ENCODE results near the gene SEMA6D.

The SEMA6D gene

DNA sequence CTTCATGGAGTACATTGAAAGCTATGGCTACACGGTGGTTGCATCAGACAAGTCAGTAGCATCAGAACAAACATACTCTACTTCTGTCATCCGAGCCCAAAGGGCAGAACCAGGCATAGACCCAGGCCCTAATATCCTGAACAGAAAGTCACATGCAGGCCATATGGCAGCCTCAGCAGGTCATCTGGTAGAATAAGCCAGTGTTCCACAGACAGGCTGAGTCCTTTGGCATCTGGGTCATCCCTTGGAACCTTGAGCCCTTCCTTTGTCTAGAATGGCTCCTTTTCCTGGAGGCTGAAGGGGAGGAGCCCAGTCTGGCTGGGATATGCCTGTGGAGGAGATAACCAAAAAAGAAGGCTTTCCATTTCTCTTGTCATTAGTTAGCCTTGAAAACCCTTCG is 29.2 kb downstream of the SEMA6D start:
- H3K4me1 ChIP-seq (ENCODE audit: control insufficient read depth, insufficient read depth, low read length), result peaks cover 2% of the 10 kb centered on the region
- no peak overlapping the region for H3K4me3 ChIP-seq (ENCODE audit: low read depth, low read length)
- no peaks in the 10 kb centered on the region for H3K27me3 ChIP-seq (ENCODE audit: control insufficient read depth, insufficient read depth, low read length)
- H3K9me3 ChIP-seq (ENCODE audit: control insufficient read depth, insufficient read depth, low read length), result no peaks in the 10 kb centered on the region
- no peaks in the 10 kb centered on the region for H3K36me3 ChIP-seq (ENCODE audit: control insufficient read depth, insufficient read depth, low read length)
- no peak overlapping the region for H3K9ac ChIP-seq (ENCODE audit: low read depth, low read length)

GRCh38 chr15:47750030-47750739 is 32.9 kb downstream of the SEMA6D start:
- no peaks in the 10 kb centered on the region for H3K9me3 ChIP-seq (ENCODE audit: control insufficient read depth, insufficient read depth, low read length)
- no peaks in the 10 kb centered on the region for H3K27me3 ChIP-seq (ENCODE audit: control insufficient read depth, insufficient read depth, low read length)
- H3K36me3 ChIP-seq (ENCODE audit: control insufficient read depth, insufficient read depth, low read length), result no peaks in the 10 kb centered on the region
- H3K4me1 ChIP-seq (ENCODE audit: control insufficient read depth, insufficient read depth, low read length), result no peaks in the 10 kb centered on the region
- no peak overlapping the region for H3K9ac ChIP-seq (ENCODE audit: low read depth, low read length)
- H3K4me3 ChIP-seq (ENCODE audit: low read depth, low read length), result no peak overlapping the region

- H3K27me3 ChIP-seq (ENCODE audit: control insufficient read depth, insufficient read depth, low read length), result no peaks in the 10 kb centered on the region
- H3K4me3 ChIP-seq (ENCODE audit: low read depth, low read length), result no peak overlapping the region
- H3K4me1 ChIP-seq (ENCODE audit: control insufficient read depth, insufficient read depth, low read length), result no peaks in the 10 kb centered on the region
- H3K36me3 ChIP-seq (ENCODE audit: control insufficient read depth, insufficient read depth, low read length), result no peaks in the 10 kb centered on the region
- no peak overlapping the region for H3K9ac ChIP-seq (ENCODE audit: low read depth, low read length)
- H3K9me3 ChIP-seq (ENCODE audit: control insufficient read depth, insufficient read depth, low read length), result no peaks in the 10 kb centered on the region
Observed at GRCh38 chr15:47750740-47751262, 33.5 kb downstream of the SEMA6D start.

- Histone ChIP-seq H3K9ac (ENCODE audit: low read depth, low read length) (no peak overlapping the region), H3K27me3 (ENCODE audit: control insufficient read depth, insufficient read depth, low read length) (no peaks in the 10 kb centered on the region), H3K36me3 (ENCODE audit: control insufficient read depth, insufficient read depth, low read length) (no peaks in the 10 kb centered on the region), H3K4me3 (ENCODE audit: low read depth, low read length) (no peak overlapping the region), H3K4me1 (ENCODE audit: control insufficient read depth, insufficient read depth, low read length) (peaks cover 6% of the 10 kb centered on the region), H3K9me3 (ENCODE audit: control insufficient read depth, insufficient read depth, low read length) (no peaks in the 10 kb centered on the region)
Observed at GRCh38 chr15:47753591-47753990, 36.3 kb downstream of the SEMA6D start.

DNA sequence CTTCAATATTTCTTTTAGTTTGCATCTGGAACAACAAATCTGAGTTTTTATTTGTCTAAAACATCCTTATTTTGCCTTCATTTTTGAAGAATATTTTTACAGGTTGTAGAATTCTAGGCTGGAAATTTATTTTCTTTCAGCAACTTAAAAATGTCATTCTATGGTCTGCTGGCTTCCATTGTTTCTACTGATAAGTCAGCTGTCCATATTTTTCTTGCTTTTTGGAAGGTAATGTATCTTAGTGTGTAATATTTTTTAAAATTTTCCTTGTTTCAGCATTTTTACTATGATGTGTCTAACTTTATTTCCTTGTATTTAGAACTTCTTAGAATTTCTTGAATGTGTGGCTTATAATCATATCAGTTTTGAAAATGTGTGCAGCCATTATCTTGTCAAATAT is 37.0 kb downstream of the SEMA6D start:
- peaks cover 6% of the 10 kb centered on the region for H3K4me1 ChIP-seq (ENCODE audit: control insufficient read depth, insufficient read depth, low read length)
- H3K9me3 ChIP-seq (ENCODE audit: control insufficient read depth, insufficient read depth, low read length), result no peaks in the 10 kb centered on the region
- H3K27me3 ChIP-seq (ENCODE audit: control insufficient read depth, insufficient read depth, low read length), result no peaks in the 10 kb centered on the region
- no peak overlapping the region for H3K4me3 ChIP-seq (ENCODE audit: low read depth, low read length)
- H3K36me3 ChIP-seq (ENCODE audit: control insufficient read depth, insufficient read depth, low read length), result no peaks in the 10 kb centered on the region
- no peak overlapping the region for H3K9ac ChIP-seq (ENCODE audit: low read depth, low read length)

DNA sequence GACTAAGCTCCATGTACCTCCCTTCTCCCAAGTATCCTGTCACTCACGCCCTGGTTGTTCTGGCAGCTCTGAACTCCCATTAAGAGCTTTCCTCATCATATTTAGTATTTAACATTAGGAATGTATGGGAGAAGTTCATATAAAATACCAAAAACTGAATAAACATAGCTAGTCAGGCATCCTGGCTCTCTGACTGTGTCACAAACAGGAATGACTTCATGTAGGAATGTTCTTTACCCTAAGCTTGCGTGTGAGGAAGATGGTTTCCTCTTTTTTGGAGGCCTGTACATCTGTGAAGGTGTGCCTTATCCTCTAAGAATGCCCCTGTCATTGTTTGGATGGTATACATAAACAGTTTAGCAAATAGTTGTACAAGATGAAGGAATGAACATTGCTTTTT is 38.6 kb downstream of the SEMA6D start:
- Histone ChIP-seq H3K27me3 (ENCODE audit: control insufficient read depth, insufficient read depth, low read length) (no peaks in the 10 kb centered on the region), H3K9ac (ENCODE audit: low read depth, low read length) (no peak overlapping the region), H3K4me3 (ENCODE audit: low read depth, low read length) (no peak overlapping the region), H3K36me3 (ENCODE audit: control insufficient read depth, insufficient read depth, low read length) (no peaks in the 10 kb centered on the region), H3K4me1 (ENCODE audit: control insufficient read depth, insufficient read depth, low read length) (peaks cover 6% of the 10 kb centered on the region), H3K9me3 (ENCODE audit: control insufficient read depth, insufficient read depth, low read length) (no peaks in the 10 kb centered on the region)

- Histone ChIP-seq H3K27me3 (ENCODE audit: control insufficient read depth, insufficient read depth, low read length) (no peaks in the 10 kb centered on the region), H3K9me3 (ENCODE audit: control insufficient read depth, insufficient read depth, low read length) (no peaks in the 10 kb centered on the region), H3K9ac (ENCODE audit: low read depth, low read length) (no peak overlapping the region), H3K4me3 (ENCODE audit: low read depth, low read length) (no peak overlapping the region), H3K36me3 (ENCODE audit: control insufficient read depth, insufficient read depth, low read length) (no peaks in the 10 kb centered on the region), H3K4me1 (ENCODE audit: control insufficient read depth, insufficient read depth, low read length) (peaks cover 6% of the 10 kb centered on the region)
Observed at GRCh38 chr15:47756872-47757271, 39.6 kb downstream of the SEMA6D start.

GRCh38 chr15:47757331-47757730 is 40.0 kb downstream of the SEMA6D start:
- H3K9me3 ChIP-seq (ENCODE audit: control insufficient read depth, insufficient read depth, low read length), result no peaks in the 10 kb centered on the region
- H3K36me3 ChIP-seq (ENCODE audit: control insufficient read depth, insufficient read depth, low read length), result no peaks in the 10 kb centered on the region
- peaks cover 6% of the 10 kb centered on the region for H3K4me1 ChIP-seq (ENCODE audit: control insufficient read depth, insufficient read depth, low read length)
- H3K27me3 ChIP-seq (ENCODE audit: control insufficient read depth, insufficient read depth, low read length), result no peaks in the 10 kb centered on the region
- no peak overlapping the region for H3K9ac ChIP-seq (ENCODE audit: low read depth, low read length)
- H3K4me3 ChIP-seq (ENCODE audit: low read depth, low read length), result no peak overlapping the region

DNA sequence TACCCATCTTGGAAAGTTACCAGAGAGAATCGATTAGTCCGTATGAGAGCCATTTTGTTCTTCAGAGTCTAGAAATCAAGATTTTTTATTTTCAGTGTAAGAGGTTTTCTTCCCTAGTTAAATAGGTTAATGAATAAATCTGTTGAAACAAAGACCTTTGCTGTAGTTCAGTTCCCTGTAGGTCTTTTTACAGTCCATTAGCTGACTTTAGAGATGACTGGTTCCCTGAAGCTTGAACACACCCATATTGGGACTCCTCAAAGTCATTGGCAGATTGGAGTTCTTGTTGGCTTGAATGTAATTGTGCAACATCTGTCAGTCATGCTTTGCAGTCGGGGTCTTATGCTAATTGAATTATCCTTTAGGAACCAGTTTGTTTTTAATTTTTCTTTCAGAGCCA is 45.3 kb downstream of the SEMA6D start:
- Histone ChIP-seq H3K27me3 (ENCODE audit: control insufficient read depth, insufficient read depth, low read length) (no peaks in the 10 kb centered on the region), H3K4me1 (ENCODE audit: control insufficient read depth, insufficient read depth, low read length) (no peaks in the 10 kb centered on the region), H3K9me3 (ENCODE audit: control insufficient read depth, insufficient read depth, low read length) (no peaks in the 10 kb centered on the region), H3K36me3 (ENCODE audit: control insufficient read depth, insufficient read depth, low read length) (no peaks in the 10 kb centered on the region), H3K4me3 (ENCODE audit: low read depth, low read length) (no peak overlapping the region), H3K9ac (ENCODE audit: low read depth, low read length) (no peak overlapping the region)

- no peak overlapping the region for H3K4me3 ChIP-seq (ENCODE audit: low read depth, low read length)
- no peaks in the 10 kb centered on the region for H3K9me3 ChIP-seq (ENCODE audit: control insufficient read depth, insufficient read depth, low read length)
- H3K36me3 ChIP-seq (ENCODE audit: control insufficient read depth, insufficient read depth, low read length), result no peaks in the 10 kb centered on the region
- H3K27me3 ChIP-seq (ENCODE audit: control insufficient read depth, insufficient read depth, low read length), result no peaks in the 10 kb centered on the region
- no peaks in the 10 kb centered on the region for H3K4me1 ChIP-seq (ENCODE audit: control insufficient read depth, insufficient read depth, low read length)
- H3K9ac ChIP-seq (ENCODE audit: low read depth, low read length), result no peak overlapping the region
Observed at GRCh38 chr15:47764666-47765065, 47.4 kb downstream of the SEMA6D start.

DNA sequence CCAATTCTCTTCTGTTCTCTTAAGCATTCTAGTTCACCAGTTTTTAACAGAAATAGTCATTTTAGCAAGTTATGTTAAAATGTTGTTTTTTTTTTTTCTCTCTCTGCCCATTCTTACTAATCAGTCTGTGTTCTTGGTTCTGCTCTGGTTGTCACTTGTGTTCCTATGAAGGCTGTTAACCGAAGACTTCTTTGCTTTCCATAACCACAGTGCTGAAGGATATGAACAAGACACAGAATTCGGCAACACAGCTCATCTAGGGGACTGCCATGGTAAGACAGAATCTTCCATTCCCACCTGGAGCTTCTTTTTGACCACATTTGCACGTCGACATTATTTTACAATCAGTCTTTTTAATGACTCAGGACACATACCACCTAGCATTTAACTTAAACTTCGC is 49.1 kb downstream of the SEMA6D start:
- Histone ChIP-seq H3K9me3 (ENCODE audit: control insufficient read depth, insufficient read depth, low read length) (no peaks in the 10 kb centered on the region), H3K36me3 (ENCODE audit: control insufficient read depth, insufficient read depth, low read length) (no peaks in the 10 kb centered on the region), H3K27me3 (ENCODE audit: control insufficient read depth, insufficient read depth, low read length) (no peaks in the 10 kb centered on the region), H3K4me3 (ENCODE audit: low read depth, low read length) (no peak overlapping the region), H3K9ac (ENCODE audit: low read depth, low read length) (no peak overlapping the region), H3K4me1 (ENCODE audit: control insufficient read depth, insufficient read depth, low read length) (no peaks in the 10 kb centered on the region)

DNA sequence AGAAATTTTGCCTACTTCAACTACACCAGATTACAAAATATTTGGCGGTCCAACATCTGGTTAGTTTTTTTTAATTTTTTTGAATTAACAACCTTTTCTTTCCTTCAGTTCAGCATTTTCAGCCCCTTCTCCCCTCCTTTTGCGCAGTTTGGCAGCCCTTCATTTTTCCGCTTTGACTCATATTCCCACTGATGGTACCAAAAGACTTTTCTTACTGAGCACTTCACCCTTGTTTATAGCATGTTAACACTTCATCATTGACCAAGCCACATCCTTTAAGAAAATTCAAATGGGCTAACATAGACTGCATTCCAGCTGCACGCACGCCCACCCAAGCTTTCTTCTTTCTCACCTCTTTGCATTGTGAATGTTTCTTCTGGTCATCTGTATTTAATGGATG is 49.7 kb downstream of the SEMA6D start:
- Histone ChIP-seq H3K4me1 (ENCODE audit: control insufficient read depth, insufficient read depth, low read length) (no peaks in the 10 kb centered on the region), H3K9me3 (ENCODE audit: control insufficient read depth, insufficient read depth, low read length) (no peaks in the 10 kb centered on the region), H3K9ac (ENCODE audit: low read depth, low read length) (no peak overlapping the region), H3K36me3 (ENCODE audit: control insufficient read depth, insufficient read depth, low read length) (no peaks in the 10 kb centered on the region), H3K27me3 (ENCODE audit: control insufficient read depth, insufficient read depth, low read length) (no peaks in the 10 kb centered on the region), H3K4me3 (ENCODE audit: low read depth, low read length) (no peak overlapping the region)

Data from iPS-15b (cell line).